ENCODE results near the gene MAU2.

MAU2 gene, protein sequence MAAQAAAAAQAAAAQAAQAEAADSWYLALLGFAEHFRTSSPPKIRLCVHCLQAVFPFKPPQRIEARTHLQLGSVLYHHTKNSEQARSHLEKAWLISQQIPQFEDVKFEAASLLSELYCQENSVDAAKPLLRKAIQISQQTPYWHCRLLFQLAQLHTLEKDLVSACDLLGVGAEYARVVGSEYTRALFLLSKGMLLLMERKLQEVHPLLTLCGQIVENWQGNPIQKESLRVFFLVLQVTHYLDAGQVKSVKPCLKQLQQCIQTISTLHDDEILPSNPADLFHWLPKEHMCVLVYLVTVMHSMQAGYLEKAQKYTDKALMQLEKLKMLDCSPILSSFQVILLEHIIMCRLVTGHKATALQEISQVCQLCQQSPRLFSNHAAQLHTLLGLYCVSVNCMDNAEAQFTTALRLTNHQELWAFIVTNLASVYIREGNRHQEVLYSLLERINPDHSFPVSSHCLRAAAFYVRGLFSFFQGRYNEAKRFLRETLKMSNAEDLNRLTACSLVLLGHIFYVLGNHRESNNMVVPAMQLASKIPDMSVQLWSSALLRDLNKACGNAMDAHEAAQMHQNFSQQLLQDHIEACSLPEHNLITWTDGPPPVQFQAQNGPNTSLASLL

DNA sequence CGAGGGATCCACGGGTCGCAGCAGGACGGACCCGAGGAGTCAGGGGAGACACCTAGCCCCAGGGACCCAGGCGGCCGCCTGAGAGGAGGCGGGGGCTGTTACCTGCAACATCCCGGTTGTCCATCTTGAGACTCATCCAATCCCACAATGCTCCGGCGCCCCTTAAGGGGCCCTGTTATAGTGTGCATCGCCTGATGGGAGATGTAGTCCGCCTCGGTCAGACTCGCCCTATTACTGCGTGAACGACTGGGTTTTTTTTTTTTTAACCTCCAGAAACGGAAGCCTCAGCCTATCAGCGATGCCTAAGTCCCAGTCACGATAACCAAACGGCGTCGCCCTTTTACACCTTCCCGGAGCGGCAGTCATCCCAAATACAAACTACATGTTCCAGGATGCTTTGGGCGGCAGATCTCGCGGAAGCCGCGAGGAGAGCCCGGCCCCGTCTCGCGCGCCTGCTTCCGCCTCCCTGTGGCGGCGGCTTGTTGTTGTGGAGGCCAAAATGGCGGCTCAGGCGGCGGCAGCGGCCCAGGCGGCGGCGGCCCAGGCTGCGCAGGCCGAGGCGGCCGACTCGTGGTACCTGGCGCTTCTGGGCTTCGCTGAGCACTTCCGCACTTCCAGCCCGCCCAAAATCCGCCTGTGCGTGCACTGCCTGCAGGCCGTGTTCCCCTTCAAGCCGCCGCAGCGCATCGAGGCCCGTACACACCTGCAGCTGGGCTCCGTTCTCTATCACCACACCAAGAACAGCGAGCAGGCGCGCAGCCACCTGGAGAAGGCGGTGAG is at the start of gene MAU2, which contains the start of gene SUGP1:
MAU2 (plus strand) TSS at position 469 of the 780 bp plus-strand sequence; CDS start at position 500, 31 bp downstream.
SUGP1 (minus strand) TSS at position 149 of the 780 bp plus-strand sequence; CDS start at position 136, 13 bp downstream.
- Histone ChIP-seq H3K27me3 (ENCODE audit: low read depth) (no peaks in the 10 kb centered on the region), H3K4me3 (peak within 1 kb of the TSS; percentile 98), H3K9me3 (no peaks in the 10 kb centered on the region), H3K36me3 (replicated peaks) (peaks cover 36% of the 10 kb centered on the region), H3K4me1 (peaks cover 6% of the 10 kb centered on the region)
- in situ Hi-C loops (cut with MboI; ENCODE audit: low sequenced_read_pairs) = no loop called here
- peak; percentile 89 to 92 for DNase-seq (ENCODE audit: low spot score in 2 of 2)

DNA sequence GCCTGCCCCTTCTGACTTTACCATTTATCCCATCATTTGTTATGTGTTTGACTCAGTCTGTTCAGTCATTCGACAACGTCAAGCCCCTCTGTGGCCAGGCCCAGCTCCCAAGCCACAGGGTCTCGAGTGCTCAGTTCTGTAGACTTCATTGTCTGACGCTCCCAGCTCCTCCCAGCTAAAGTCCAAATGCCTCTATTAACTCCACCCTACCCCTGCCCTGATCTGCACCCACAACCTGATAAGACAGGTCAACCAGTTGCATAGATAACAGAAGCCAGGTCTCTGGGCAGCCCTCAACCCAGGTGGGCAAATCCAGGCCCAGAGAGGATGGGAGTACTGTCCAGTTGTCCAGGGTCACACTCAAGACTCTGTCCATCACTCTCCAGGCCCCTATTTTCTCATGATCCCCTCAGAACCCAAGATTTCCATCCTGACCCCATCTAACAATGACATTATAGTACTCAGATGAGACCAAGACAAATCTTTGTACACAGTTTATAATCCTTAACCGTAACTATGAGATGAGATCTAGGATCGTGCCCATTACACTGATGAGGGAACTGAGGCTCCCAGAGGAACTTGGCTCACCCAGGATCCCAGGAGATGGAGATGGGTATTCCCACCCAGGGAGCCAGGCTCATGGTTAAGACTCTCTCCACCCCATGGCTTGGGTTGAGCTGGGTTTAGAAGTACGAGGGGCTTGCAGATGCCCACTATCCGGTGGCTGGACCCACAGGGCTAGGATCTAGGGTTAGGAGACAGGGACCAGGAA is 48.6 kb upstream of the MAU2 start:
- H3K36me3 ChIP-seq (replicated peaks) = peaks cover 8% of the 10 kb centered on the region
- no peaks in the 10 kb centered on the region for H3K9me3 ChIP-seq
- H3K4me3 ChIP-seq = no peak overlapping the region
- H3K27me3 ChIP-seq (ENCODE audit: low read depth) = no peaks in the 10 kb centered on the region
- no peaks in the 10 kb centered on the region for H3K4me1 ChIP-seq
- DNase-seq (ENCODE audit: low spot score in 2 of 2) = no peak
- in situ Hi-C loops (cut with MboI; ENCODE audit: low sequenced_read_pairs) = no loop called here

DNA sequence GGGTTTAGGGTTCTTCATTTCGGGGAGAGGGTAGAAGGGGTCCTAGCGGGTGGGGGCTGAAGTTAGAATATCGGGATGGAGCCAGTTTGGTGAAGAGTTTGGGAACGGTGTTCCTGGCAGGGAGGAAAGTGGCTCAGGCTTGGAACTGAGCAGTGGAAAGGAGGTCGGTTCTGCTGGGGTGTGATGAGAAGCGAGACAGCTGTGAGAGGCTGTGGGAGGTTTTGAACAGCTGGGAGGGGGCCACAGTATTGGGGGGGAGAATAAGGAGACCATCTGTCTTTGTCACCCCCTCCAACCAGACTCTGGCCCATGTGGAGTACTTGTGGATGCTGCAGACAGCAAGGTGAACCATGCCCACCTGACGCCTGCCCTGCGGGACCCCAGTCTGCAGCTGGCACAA is 46.5 kb upstream of the MAU2 start:
- Histone ChIP-seq H3K4me3 (no peak overlapping the region), H3K9me3 (no peaks in the 10 kb centered on the region), H3K36me3 (replicated peaks) (peaks cover 27% of the 10 kb centered on the region), H3K4me1 (no peaks in the 10 kb centered on the region), H3K27me3 (ENCODE audit: low read depth) (no peaks in the 10 kb centered on the region)
- in situ Hi-C loops (cut with MboI; ENCODE audit: low sequenced_read_pairs) = no loop called here
- DNase-seq (ENCODE audit: low spot score in 2 of 2) = no peak

DNA sequence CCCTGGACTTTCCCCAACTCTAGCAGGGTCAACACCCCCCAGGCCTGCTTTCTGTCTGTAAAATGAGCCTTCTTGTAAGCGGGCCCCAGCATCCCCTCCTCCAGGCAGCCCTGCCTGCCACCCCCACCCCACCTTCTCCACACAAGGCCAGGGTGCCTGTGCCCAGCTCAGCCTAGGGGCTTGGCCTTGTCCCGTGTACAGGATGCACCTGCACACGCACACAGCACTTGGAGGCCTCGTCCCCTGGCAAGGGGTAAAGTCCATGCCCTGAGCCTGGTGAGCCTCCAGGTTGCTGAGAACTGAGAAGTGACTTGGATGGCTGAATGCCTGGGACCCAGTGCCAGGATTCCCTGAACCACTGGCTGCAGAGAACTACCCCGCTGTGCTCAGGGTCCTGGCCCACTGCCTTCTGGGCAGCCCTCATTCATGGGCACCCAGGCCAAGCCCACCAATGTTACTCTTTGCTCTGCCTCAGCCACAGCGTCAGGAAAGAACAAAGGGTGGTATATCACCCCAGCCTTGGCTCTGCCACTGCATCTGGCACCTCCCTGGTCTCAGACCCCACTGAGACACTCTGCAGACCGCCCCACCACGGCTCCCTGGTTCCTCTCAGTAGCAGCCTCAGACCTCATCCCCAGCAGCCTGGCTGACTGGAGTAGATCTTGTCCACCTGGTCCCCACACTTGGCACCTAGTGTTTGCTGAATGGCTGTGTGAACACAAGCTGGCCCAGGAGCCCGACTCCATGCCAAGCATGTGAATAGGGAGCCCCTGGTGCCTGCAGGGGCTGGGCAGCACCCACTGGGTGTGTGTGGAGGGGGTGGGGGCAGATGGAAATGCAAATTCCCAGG is 45.7 kb upstream of the MAU2 start:
- Histone ChIP-seq H3K36me3 (replicated peaks) (peaks cover 33% of the 10 kb centered on the region), H3K9me3 (no peaks in the 10 kb centered on the region), H3K4me1 (no peaks in the 10 kb centered on the region), H3K4me3 (no peak overlapping the region), H3K27me3 (ENCODE audit: low read depth) (no peaks in the 10 kb centered on the region)
- in situ Hi-C loops (cut with MboI; ENCODE audit: low sequenced_read_pairs) = no loop called here
- DNase-seq (ENCODE audit: low spot score in 2 of 2) = no peak

DNA sequence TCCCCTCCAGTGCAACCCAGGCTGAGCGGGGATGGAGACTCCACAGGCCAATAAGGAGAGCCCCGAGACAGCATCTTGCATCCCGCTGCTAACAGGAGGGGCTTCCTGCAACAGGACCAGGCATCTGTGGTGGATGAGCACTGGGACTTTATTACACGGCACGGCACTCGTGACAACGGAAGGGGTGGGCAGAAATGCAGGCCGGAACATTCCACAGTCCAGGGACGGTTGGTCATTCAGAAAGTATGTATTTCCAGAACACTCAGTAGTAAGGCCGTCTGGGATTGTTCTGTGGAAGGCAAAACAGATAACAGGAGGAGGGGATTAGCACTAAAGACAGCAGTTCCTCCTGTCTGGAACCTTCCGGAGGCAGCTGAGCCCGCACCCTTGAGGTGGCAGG is 44.2 kb upstream of the MAU2 start:
- H3K4me1 ChIP-seq = no peaks in the 10 kb centered on the region
- in situ Hi-C loops (cut with MboI; ENCODE audit: low sequenced_read_pairs) = no loop called here
- no peak overlapping the region for H3K4me3 ChIP-seq
- no peak for DNase-seq (ENCODE audit: low spot score in 2 of 2)
- H3K9me3 ChIP-seq = no peaks in the 10 kb centered on the region
- H3K36me3 ChIP-seq (replicated peaks) = peaks cover 33% of the 10 kb centered on the region
- H3K27me3 ChIP-seq (ENCODE audit: low read depth) = no peaks in the 10 kb centered on the region

DNA sequence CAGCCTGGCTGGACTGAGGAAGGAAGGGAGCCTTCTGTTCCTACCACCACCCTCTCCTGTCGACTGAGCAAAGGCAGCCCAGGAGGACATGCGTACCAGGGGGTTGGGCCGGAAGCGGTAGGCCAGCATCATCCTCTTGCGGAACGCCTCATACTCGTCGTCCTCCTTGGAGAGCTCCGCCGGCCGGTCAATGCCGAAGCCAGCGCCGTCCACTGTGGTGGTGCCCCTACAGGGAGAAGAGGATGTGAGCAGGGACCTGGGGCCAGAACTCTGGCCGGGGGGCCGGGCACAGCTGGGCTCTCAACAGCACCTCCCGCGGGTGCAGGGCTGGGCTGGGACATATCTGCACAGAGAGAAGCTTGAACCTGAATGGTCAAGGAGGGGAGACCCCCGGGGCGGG is 43.8 kb upstream of the MAU2 start:
- Histone ChIP-seq H3K4me3 (no peak overlapping the region), H3K27me3 (ENCODE audit: low read depth) (no peaks in the 10 kb centered on the region), H3K36me3 (replicated peaks) (peaks cover 33% of the 10 kb centered on the region), H3K4me1 (no peaks in the 10 kb centered on the region), H3K9me3 (no peaks in the 10 kb centered on the region)
- in situ Hi-C loops (cut with MboI; ENCODE audit: low sequenced_read_pairs) = no loop called here
- DNase-seq (ENCODE audit: low spot score in 2 of 2) = no peak

DNA sequence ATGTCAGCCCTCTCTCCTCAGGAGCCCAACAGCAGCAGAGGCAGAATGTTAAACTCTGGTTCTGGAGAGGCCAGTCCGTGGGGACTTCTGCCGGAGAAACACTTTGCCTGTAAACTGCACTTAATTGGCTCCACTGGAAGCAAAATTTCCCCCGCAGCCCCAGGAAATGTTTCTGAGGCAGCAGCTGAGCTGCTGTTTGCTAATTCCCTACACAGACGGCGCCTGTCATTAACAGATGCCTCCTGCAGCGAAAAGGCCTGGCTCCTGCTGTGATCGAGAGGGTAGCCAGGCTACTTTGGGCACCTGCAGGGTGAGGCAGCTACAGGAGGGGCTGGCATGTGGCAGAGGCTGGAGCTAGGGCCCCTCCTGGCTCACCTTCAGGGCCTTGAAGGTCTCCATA is 42.3 kb upstream of the MAU2 start:
- Histone ChIP-seq H3K27me3 (ENCODE audit: low read depth) (no peaks in the 10 kb centered on the region), H3K36me3 (replicated peaks) (peaks cover 36% of the 10 kb centered on the region), H3K4me3 (no peak overlapping the region), H3K4me1 (no peaks in the 10 kb centered on the region), H3K9me3 (no peaks in the 10 kb centered on the region)
- in situ Hi-C loops (cut with MboI; ENCODE audit: low sequenced_read_pairs) = no loop called here
- DNase-seq (ENCODE audit: low spot score in 2 of 2) = no peak

DNA sequence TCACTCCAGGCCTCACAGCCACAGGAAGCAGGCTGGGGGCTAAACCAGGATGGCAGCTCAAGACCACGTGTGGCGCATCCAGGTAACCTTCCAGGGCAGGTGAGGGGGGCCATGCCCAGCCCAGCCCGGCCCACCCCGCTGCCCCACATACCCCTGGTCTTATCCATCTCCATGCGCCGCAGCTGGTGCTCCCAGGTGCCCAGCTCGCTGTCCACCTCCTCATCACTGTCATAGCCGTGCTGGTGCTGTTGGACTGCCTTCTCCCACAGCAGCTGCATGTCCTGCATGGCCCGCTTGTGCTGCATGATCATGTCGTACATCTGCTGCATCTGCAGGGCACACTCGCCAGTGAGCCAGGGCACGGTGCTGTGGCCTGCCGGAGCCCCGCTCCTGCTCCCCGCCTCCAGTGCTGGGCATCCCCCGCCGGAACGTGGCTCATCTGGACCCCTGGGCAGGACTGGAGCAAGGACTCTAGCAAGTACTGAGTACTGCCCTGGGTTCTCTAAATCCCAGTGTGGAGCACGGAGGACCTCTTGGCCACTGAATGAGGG is 41.5 kb upstream of the MAU2 start:
- Histone ChIP-seq H3K27me3 (ENCODE audit: low read depth) (no peaks in the 10 kb centered on the region), H3K4me1 (no peaks in the 10 kb centered on the region), H3K4me3 (no peak overlapping the region), H3K9me3 (no peaks in the 10 kb centered on the region), H3K36me3 (replicated peaks) (peaks cover 42% of the 10 kb centered on the region)
- in situ Hi-C loops (cut with MboI; ENCODE audit: low sequenced_read_pairs) = no loop called here
- DNase-seq (ENCODE audit: low spot score in 2 of 2) = no peak

DNA sequence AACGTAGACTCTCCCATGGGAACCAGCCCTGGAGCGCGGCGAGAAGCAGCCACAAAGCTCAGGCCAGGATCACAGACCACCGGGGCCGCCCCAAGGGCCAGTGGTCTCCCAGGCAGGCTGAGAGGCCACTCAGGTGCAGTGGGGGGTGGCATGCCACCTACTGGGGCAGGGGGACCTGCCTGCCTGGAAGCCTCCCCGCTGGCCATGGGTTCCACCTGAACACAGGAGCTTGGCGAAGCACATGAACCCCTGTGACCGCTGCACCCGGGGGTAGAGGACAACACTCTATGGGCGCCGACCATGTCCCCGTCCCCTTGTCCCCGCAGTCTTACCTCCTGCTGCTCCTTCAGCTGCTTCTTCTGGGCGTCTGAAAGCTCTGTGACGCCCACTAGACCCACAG is 40.8 kb upstream of the MAU2 start:
- Histone ChIP-seq H3K9me3 (no peaks in the 10 kb centered on the region), H3K4me3 (no peak overlapping the region), H3K36me3 (replicated peaks) (peaks cover 45% of the 10 kb centered on the region), H3K27me3 (ENCODE audit: low read depth) (no peaks in the 10 kb centered on the region), H3K4me1 (no peaks in the 10 kb centered on the region)
- no peak for DNase-seq (ENCODE audit: low spot score in 2 of 2)
- in situ Hi-C loops (cut with MboI; ENCODE audit: low sequenced_read_pairs) = no loop called here

DNA sequence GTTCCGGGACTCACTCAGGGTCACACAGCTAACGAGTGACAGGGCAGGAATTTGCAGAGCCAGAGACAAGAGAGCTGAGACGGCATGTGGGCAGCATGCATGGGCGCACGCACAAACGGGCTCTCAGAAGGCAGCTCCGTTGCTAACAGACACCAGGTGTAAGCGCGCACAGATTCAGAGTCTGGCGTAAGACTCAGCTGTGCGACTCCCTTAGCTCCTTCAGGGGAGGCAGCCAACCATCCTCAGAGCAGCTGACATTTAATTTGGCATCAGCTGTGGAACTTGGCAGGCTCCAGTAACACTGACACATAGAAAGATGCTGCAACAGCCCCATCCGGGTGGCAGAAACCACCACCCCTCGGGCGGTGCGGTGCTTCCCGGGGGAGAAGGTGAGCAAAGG is 40.1 kb upstream of the MAU2 start:
- no peak for DNase-seq (ENCODE audit: low spot score in 2 of 2)
- Histone ChIP-seq H3K4me1 (no peaks in the 10 kb centered on the region), H3K4me3 (no peak overlapping the region), H3K9me3 (no peaks in the 10 kb centered on the region), H3K36me3 (replicated peaks) (peaks cover 50% of the 10 kb centered on the region), H3K27me3 (ENCODE audit: low read depth) (no peaks in the 10 kb centered on the region)
- in situ Hi-C loops (cut with MboI; ENCODE audit: low sequenced_read_pairs) = no loop called here

DNA sequence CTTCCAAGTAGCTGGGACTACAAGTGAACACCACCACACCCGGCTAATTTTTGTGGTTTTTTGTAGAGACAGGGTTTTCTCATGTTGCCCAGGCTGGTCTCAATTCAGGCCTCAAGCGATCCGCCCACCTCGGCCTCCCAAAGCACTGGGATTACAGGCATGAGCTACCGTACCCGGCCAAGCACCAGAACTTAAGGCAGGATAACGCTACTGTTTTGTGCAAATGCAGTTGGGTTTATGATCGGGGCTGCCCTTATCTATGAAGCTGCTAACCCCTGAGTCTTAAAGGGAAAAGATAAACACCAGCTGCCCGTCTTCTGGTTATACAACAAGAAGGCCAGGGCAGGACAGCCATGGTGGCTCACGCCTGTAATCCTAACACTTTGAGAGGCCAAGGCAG is 34.9 kb upstream of the MAU2 start:
- in situ Hi-C loops (cut with MboI; ENCODE audit: low sequenced_read_pairs) = no loop called here
- Histone ChIP-seq H3K36me3 (replicated peaks) (peaks cover 40% of the 10 kb centered on the region), H3K27me3 (ENCODE audit: low read depth) (no peaks in the 10 kb centered on the region)

DNA sequence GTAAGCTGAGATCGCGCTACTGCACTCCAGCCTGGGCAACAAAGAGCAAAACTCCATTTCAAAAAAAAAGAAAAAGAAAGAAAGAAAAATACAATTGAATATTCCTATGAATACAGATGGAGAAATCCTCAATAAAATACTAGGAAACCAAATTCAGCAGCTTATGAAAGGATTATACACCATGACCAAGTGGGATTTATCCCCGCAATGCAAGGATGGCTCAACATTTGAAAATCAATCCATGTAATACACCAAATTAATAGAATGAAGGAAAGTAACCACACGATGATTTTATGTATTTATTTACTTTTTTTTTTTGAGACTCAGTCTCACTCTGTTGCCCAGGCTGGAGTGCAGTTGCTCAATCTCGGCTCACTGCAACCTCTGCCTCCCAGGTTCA is 28.0 kb upstream of the MAU2 start:
- H3K9me3 ChIP-seq = peaks cover 3% of the 10 kb centered on the region; the same call in 1 of the 2 replicates
- in situ Hi-C loops (cut with MboI; ENCODE audit: low sequenced_read_pairs) = no loop called here
- H3K27me3 ChIP-seq (ENCODE audit: low read depth) = no peaks in the 10 kb centered on the region
- no peak for DNase-seq (ENCODE audit: low spot score in 2 of 2)
- H3K4me3 ChIP-seq = no peak overlapping the region
- H3K36me3 ChIP-seq (replicated peaks) = peaks cover 47% of the 10 kb centered on the region
- no peaks in the 10 kb centered on the region for H3K4me1 ChIP-seq

More for the DNA sequence above, 34.9 kb upstream of the MAU2 start:
- H3K4me3 ChIP-seq = no peak overlapping the region
- H3K9me3 ChIP-seq = no peaks in the 10 kb centered on the region
- no peak for DNase-seq (ENCODE audit: low spot score in 2 of 2)
- H3K4me1 ChIP-seq = no peaks in the 10 kb centered on the region
